ENCODE results near the gene TWIST2. TPM values are rescaled to one million over a fixed set of nuclear protein-coding genes. Genes with fewer than 3 reads are reported as not detected.

The TWIST2 gene
- polyA plus RNA-seq, 1 donor, result 4.9 TPM

- Histone ChIP-seq H3K27me3 (ENCODE audit: control insufficient read depth, insufficient read depth, low read length) (peaks cover 5% of the 10 kb centered on the region), H3K9me3 (ENCODE audit: control insufficient read depth, low read depth, low read length) (no peaks in the 10 kb centered on the region), H3K27ac (ENCODE audit: low read length) (no peak overlapping the region), H3K36me3 (ENCODE audit: control insufficient read depth, insufficient read depth, low read length) (no peaks in the 10 kb centered on the region), H3K4me3 (ENCODE audit: low read length) (no peak overlapping the region), H3K4me1 (ENCODE audit: control insufficient read depth, insufficient read depth, low read length) (no peaks in the 10 kb centered on the region)
- DNase-seq, result no peak
- WGBS (ENCODE audit: insufficient coverage, low lambda C conversion rate), result no CpG with 5 or more reads among the region's 27 CpGs
Measured at GRCh38 chr2:238895891-238896600, 48.2 kb downstream of the TWIST2 start.

GRCh38 chr2:238896641-238897040, 48.8 kb downstream of the TWIST2 start:
- H3K4me1 ChIP-seq (ENCODE audit: control insufficient read depth, insufficient read depth, low read length), result no peaks in the 10 kb centered on the region
- H3K36me3 ChIP-seq (ENCODE audit: control insufficient read depth, insufficient read depth, low read length), result no peaks in the 10 kb centered on the region

GRCh38 chr2:238897122-238897880, 49.4 kb downstream of the TWIST2 start:
- no peak for DNase-seq
- 96% methylated on average over 5 of the region's 19 CpGs for WGBS (ENCODE audit: insufficient coverage, low lambda C conversion rate)
- no peak overlapping the region for H3K27ac ChIP-seq (ENCODE audit: low read length)

More at GRCh38 chr2:238896641-238897040, 48.8 kb downstream of the TWIST2 start:
- H3K9me3 ChIP-seq (ENCODE audit: control insufficient read depth, low read depth, low read length), result no peaks in the 10 kb centered on the region
- peaks cover 5% of the 10 kb centered on the region for H3K27me3 ChIP-seq (ENCODE audit: control insufficient read depth, insufficient read depth, low read length)
- WGBS (ENCODE audit: insufficient coverage, low lambda C conversion rate), result no CpG with 5 or more reads among the region's 5 CpGs
- H3K27ac ChIP-seq (ENCODE audit: low read length), result no peak overlapping the region
- H3K4me3 ChIP-seq (ENCODE audit: low read length), result no peak overlapping the region
- no peak for DNase-seq

GRCh38 chr2:238897911-238898311, 50.0 kb downstream of the TWIST2 start:
- H3K4me1 ChIP-seq (ENCODE audit: control insufficient read depth, insufficient read depth, low read length), result no peaks in the 10 kb centered on the region
- H3K9me3 ChIP-seq (ENCODE audit: control insufficient read depth, low read depth, low read length), result peaks cover under 1% of the 10 kb centered on the region
- H3K36me3 ChIP-seq (ENCODE audit: control insufficient read depth, insufficient read depth, low read length), result no peaks in the 10 kb centered on the region
- no CpG with 5 or more reads among the region's 7 CpGs for WGBS (ENCODE audit: insufficient coverage, low lambda C conversion rate)
- no peak overlapping the region for H3K4me3 ChIP-seq (ENCODE audit: low read length)
- no peak overlapping the region for H3K27ac ChIP-seq (ENCODE audit: low read length)
- DNase-seq, result no peak
- peaks cover 5% of the 10 kb centered on the region for H3K27me3 ChIP-seq (ENCODE audit: control insufficient read depth, insufficient read depth, low read length)

More at GRCh38 chr2:238897122-238897880, 49.4 kb downstream of the TWIST2 start:
- Histone ChIP-seq H3K27me3 (ENCODE audit: control insufficient read depth, insufficient read depth, low read length) (peaks cover 5% of the 10 kb centered on the region), H3K36me3 (ENCODE audit: control insufficient read depth, insufficient read depth, low read length) (no peaks in the 10 kb centered on the region), H3K4me1 (ENCODE audit: control insufficient read depth, insufficient read depth, low read length) (no peaks in the 10 kb centered on the region), H3K4me3 (ENCODE audit: low read length) (no peak overlapping the region), H3K9me3 (ENCODE audit: control insufficient read depth, low read depth, low read length) (no peaks in the 10 kb centered on the region)

GRCh38 chr2:238898534-238899281, 50.8 kb downstream of the TWIST2 start:
- Histone ChIP-seq H3K4me3 (ENCODE audit: low read length) (no peak overlapping the region), H3K9me3 (ENCODE audit: control insufficient read depth, low read depth, low read length) (peaks cover 6% of the 10 kb centered on the region), H3K4me1 (ENCODE audit: control insufficient read depth, insufficient read depth, low read length) (no peaks in the 10 kb centered on the region), H3K27me3 (ENCODE audit: control insufficient read depth, insufficient read depth, low read length) (peaks cover 5% of the 10 kb centered on the region), H3K27ac (ENCODE audit: low read length) (no peak overlapping the region), H3K36me3 (ENCODE audit: control insufficient read depth, insufficient read depth, low read length) (no peaks in the 10 kb centered on the region)
- no peak for DNase-seq
- WGBS (ENCODE audit: insufficient coverage, low lambda C conversion rate), result no CpG with 5 or more reads among the region's 22 CpGs

- H3K27me3 ChIP-seq (ENCODE audit: control insufficient read depth, insufficient read depth, low read length), result peaks cover 5% of the 10 kb centered on the region
- H3K4me3 ChIP-seq (ENCODE audit: low read length), result no peak overlapping the region
- H3K4me1 ChIP-seq (ENCODE audit: control insufficient read depth, insufficient read depth, low read length), result no peaks in the 10 kb centered on the region
- WGBS (ENCODE audit: insufficient coverage, low lambda C conversion rate), result no CpG with 5 or more reads among the region's 7 CpGs
- H3K27ac ChIP-seq (ENCODE audit: low read length), result no peak overlapping the region
- no peaks in the 10 kb centered on the region for H3K36me3 ChIP-seq (ENCODE audit: control insufficient read depth, insufficient read depth, low read length)
- H3K9me3 ChIP-seq (ENCODE audit: control insufficient read depth, low read depth, low read length), result peaks cover 6% of the 10 kb centered on the region
- DNase-seq, result no peak
Measured at GRCh38 chr2:238899386-238899785, 51.5 kb downstream of the TWIST2 start.

GRCh38 chr2:238900511-238900910, 52.6 kb downstream of the TWIST2 start:
- DNase-seq, result no peak
- H3K27ac ChIP-seq (ENCODE audit: low read length), result no peak overlapping the region
- H3K4me1 ChIP-seq (ENCODE audit: control insufficient read depth, insufficient read depth, low read length), result no peaks in the 10 kb centered on the region
- H3K4me3 ChIP-seq (ENCODE audit: low read length), result no peak overlapping the region
- H3K9me3 ChIP-seq (ENCODE audit: control insufficient read depth, low read depth, low read length), result peaks cover 6% of the 10 kb centered on the region
- no CpG with 5 or more reads among the region's 7 CpGs for WGBS (ENCODE audit: insufficient coverage, low lambda C conversion rate)
- peaks cover 3% of the 10 kb centered on the region for H3K27me3 ChIP-seq (ENCODE audit: control insufficient read depth, insufficient read depth, low read length)
- no peaks in the 10 kb centered on the region for H3K36me3 ChIP-seq (ENCODE audit: control insufficient read depth, insufficient read depth, low read length)

- no CpG with 5 or more reads among the region's 14 CpGs for WGBS (ENCODE audit: insufficient coverage, low lambda C conversion rate)
- H3K27ac ChIP-seq (ENCODE audit: low read length), result no peak overlapping the region
- no peak for DNase-seq
- no peaks in the 10 kb centered on the region for H3K27me3 ChIP-seq (ENCODE audit: control insufficient read depth, insufficient read depth, low read length)
- no peaks in the 10 kb centered on the region for H3K36me3 ChIP-seq (ENCODE audit: control insufficient read depth, insufficient read depth, low read length)
- no peak overlapping the region for H3K4me3 ChIP-seq (ENCODE audit: low read length)
- no peaks in the 10 kb centered on the region for H3K4me1 ChIP-seq (ENCODE audit: control insufficient read depth, insufficient read depth, low read length)
- H3K9me3 ChIP-seq (ENCODE audit: control insufficient read depth, low read depth, low read length), result peaks cover 8% of the 10 kb centered on the region
Measured at GRCh38 chr2:238901461-238902057, 53.7 kb downstream of the TWIST2 start.

GRCh38 chr2:238902285-238902684, 54.4 kb downstream of the TWIST2 start:
- H3K27ac ChIP-seq (ENCODE audit: low read length), result no peak overlapping the region
- peaks cover 8% of the 10 kb centered on the region for H3K9me3 ChIP-seq (ENCODE audit: control insufficient read depth, low read depth, low read length)
- H3K36me3 ChIP-seq (ENCODE audit: control insufficient read depth, insufficient read depth, low read length), result no peaks in the 10 kb centered on the region
- WGBS (ENCODE audit: insufficient coverage, low lambda C conversion rate), result 100% methylated on average over 2 of the region's 2 CpGs
- no peaks in the 10 kb centered on the region for H3K4me1 ChIP-seq (ENCODE audit: control insufficient read depth, insufficient read depth, low read length)
- no peaks in the 10 kb centered on the region for H3K27me3 ChIP-seq (ENCODE audit: control insufficient read depth, insufficient read depth, low read length)
- no peak for DNase-seq
- no peak overlapping the region for H3K4me3 ChIP-seq (ENCODE audit: low read length)

- H3K9me3 ChIP-seq (ENCODE audit: control insufficient read depth, low read depth, low read length), result peaks cover 14% of the 10 kb centered on the region
- DNase-seq, result no peak
- H3K36me3 ChIP-seq (ENCODE audit: control insufficient read depth, insufficient read depth, low read length), result no peaks in the 10 kb centered on the region
- no peaks in the 10 kb centered on the region for H3K4me1 ChIP-seq (ENCODE audit: control insufficient read depth, insufficient read depth, low read length)
- WGBS (ENCODE audit: insufficient coverage, low lambda C conversion rate), result 100% methylated on average over 2 of the region's 2 CpGs
- no peaks in the 10 kb centered on the region for H3K27me3 ChIP-seq (ENCODE audit: control insufficient read depth, insufficient read depth, low read length)
- no peak overlapping the region for H3K27ac ChIP-seq (ENCODE audit: low read length)
- H3K4me3 ChIP-seq (ENCODE audit: low read length), result no peak overlapping the region
Measured at GRCh38 chr2:238903141-238903540, 55.3 kb downstream of the TWIST2 start.
